Measurements from ENCODE around the gene F2RL3. TPM values are rescaled to one million over a fixed set of nuclear protein-coding genes. Genes with fewer than 3 reads are reported as not detected.

Gene F2RL3
- total and polyA plus RNA-seq, 9 of the 15 experiments (the other 6 are each of a cell fraction or from before 2014, with no cell fraction given), result 1.4 to 27.6 (median 11.9) TPM

DNA sequence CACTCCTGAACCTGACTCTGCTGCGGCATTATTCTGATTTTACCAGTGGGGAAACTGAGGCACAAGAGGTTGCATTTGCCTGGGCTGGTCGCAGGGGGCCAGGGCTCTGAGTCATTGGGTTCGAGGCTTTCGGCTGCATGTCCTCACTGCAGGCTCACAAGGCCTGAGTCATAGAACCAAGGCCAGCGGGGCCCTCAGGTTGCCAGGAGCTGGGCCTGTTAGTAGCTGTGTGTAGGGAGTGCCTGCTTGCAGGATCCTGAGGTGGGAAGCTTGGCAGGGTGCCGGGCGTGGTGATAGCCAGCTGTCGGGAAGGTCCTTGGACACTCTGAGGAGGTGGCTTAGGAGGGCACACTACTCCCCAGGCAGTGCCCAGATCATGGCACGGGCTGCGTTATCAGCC is 21.6 kb upstream of the F2RL3 start:
- no peak for DNase-seq (ENCODE audit: extremely low read depth in 1 of 4, low spot score in 3 of 4)
- Histone ChIP-seq H3K4me2 (ENCODE audit: insufficient read depth, low read length) (no peak overlapping the region), H3K9me1 (ENCODE audit: control insufficient read depth, insufficient read depth, low read length) (no peaks in the 10 kb centered on the region), H3K79me2 (ENCODE audit: control insufficient read depth, insufficient read depth, low read length) (no peaks in the 10 kb centered on the region), H3K4me1 (replicated peaks in 1 of 2; ENCODE audit: control insufficient read depth in 2 of 2, insufficient read depth in 2 of 2, low read length in 2 of 2) (peaks cover 0 to 20% of the 10 kb centered on the region in 2 experiments; a peak in 2 of 5 replicates), H3K27me3 (ENCODE audit: control insufficient read depth in 2 of 2, insufficient read depth in 2 of 2, low read length in 2 of 2) (no peaks in the 10 kb centered on the region), H3K36me3 (ENCODE audit: control insufficient read depth, insufficient read depth, low read length) (peaks cover 82% of the 10 kb centered on the region), H3K9me3 (replicated peaks; ENCODE audit: control insufficient read depth, insufficient read depth, low read depth, low read length) (no peaks in the 10 kb centered on the region), H3K27ac (ENCODE audit: extremely low read depth, low read depth, low read length) (no peak overlapping the region), H2AFZ (ENCODE audit: low read depth, low read length) (no peak overlapping the region), H3K9ac (ENCODE audit: insufficient read depth in 1 of 2, low read depth in 2 of 2, low read length in 2 of 2) (no peak overlapping the region), H4K20me1 (replicated peaks; ENCODE audit: control insufficient read depth, insufficient read depth, low read length) (no peaks in the 10 kb centered on the region), H3K4me3 (no peak overlapping the region)
- BruUV-seq (replicated peaks), result no TSS peak
- ChIA-PET CTCF (ENCODE audit: low intra/inter-chr PET ratio) (no interaction called here), POLR2A (no interaction called here)
- FAIRE-seq, result no peak
- in situ Hi-C loops (cut with MboI) (no loop called here), intact Hi-C loops (cut with micrococcal nuclease) (no loop called here)
- 93% methylated on average over 10 of the region's 10 CpGs for WGBS (ENCODE audit: insufficient coverage, low coverage, missing lambda C conversion rate)
- no peak for ATAC-seq
- TF ChIP-seq NR4A1 (CRISPR knock-in tag; IDR thresholded peaks at IDR 0.05), result no peak
- TF ChIP-seq NR4A1 (tag; IDR thresholded peaks at IDR 0.05), result no peak
- no peak for TF ChIP-seq ZC3H4 (CRISPR knock-in tag; IDR thresholded peaks at IDR 0.05; ENCODE audit: borderline replicate concordance)
- TF ChIP-seq BCOR (IDR thresholded peaks at IDR 0.05), result no peak
- TF ChIP-seq U2AF2 (optimal IDR thresholded peaks at IDR 0.05; ENCODE audit: low read depth, low read length), result no peak
- no peak for TF ChIP-seq KDM5B (IDR thresholded peaks at IDR 0.05; ENCODE audit: insufficient replicate concordance, low read depth, low read length)
- no peak for TF ChIP-seq SMARCE1 (IDR thresholded peaks at IDR 0.05)
